Left lung (tissue), 10 donors: ENCODE data around the gene FHIT. TPM values are rescaled to one million over a fixed set of nuclear protein-coding genes. Genes with fewer than 3 reads are reported as not detected.

Experiments
- ATAC-seq: fragments of 200-7000 bp; cut with Tn5 transposase; one replicate; pipeline ENCODE4 v1.9.1; 2020; ENCODE audit warnings: moderate library complexity
- DNase-seq, 4 donors: peaks; one replicate each; pipeline ENCODE4 v3.0.0-alpha.2; 2013 to 2020
- H3K27ac ChIP-seq, 2 donors: fragments of 200-600 bp; sonication (generic) in 1 of 2; one replicate each; pipeline versions ENCODE4 v1.5.0 to v1.8.0; 2020 to 2021
- H3K27me3 ChIP-seq, 2 donors: fragments of 200-600 bp; sonication (generic) in 1 of 2; one replicate each; pipeline versions ENCODE4 v1.5.0 to v1.8.0; 2020 to 2021
- H3K36me3 ChIP-seq, 2 donors: fragments of 200-600 bp; sonication (generic) in 1 of 2; one replicate each; pipeline versions ENCODE4 v1.5.0 to v1.8.0; 2020 to 2021
- H3K4me1 ChIP-seq, 2 donors: fragments of 200-600 bp; one replicate each; pipeline ENCODE4 v1.8.0; 2021
- H3K4me3 ChIP-seq, 2 donors: fragments of 200-600 bp; sonication (generic) in 1 of 2; one replicate each; pipeline versions ENCODE4 v1.5.0 to v1.8.0; 2020 to 2021; ENCODE audit warnings: mild to moderate bottlenecking in 1 of 2
- H3K9me3 ChIP-seq, 2 donors: fragments of 200-600 bp; sonication (generic) in 1 of 2; one replicate each; pipeline versions ENCODE4 v1.5.0 to v1.8.0; 2020 to 2021
- CTCF ChIP-seq, 2 donors: fragments of 200-600 bp; sonication (generic) in 1 of 2; IDR thresholded peaks; one replicate each; pipeline versions ENCODE4 v1.5.0 to v1.8.0; 2021; ENCODE audit warnings: antibody characterized with exemption in 2 of 2
- intact Hi-C, 2 donors: fragments of 100-400 bp; cut with DNase I; formaldehyde crosslinking; loops; one replicate each; pipeline versions ENCODE4 v1.11.2 to v1.14.2; 2022
- polyA plus RNA-seq, 6 donors: library from polyadenylated mRNA; unstranded; fragments of 120-200 nt; gene quantifications; one replicate each; pipeline ENCODE4 v1.2.1, GENCODE V29; 2013; ENCODE audit not compliant: insufficient read length in 6 of 6
- total RNA-seq, 2 donors: library from RNA; stranded (reverse); fragmentation: NEBNext Ultra II Directional; extraction: Animal tissue kit (Norgen Biotek cat#: 25700); gene quantifications; one replicate each; pipeline ENCODE4 v1.2.1, GENCODE V29; 2021
- donor health status: DM: no; HTN: yes; CAD: no.
- donor health status: DM: no; HTN: no; CAD: no.

The FHIT gene
- total and polyA plus RNA-seq, 8 donors: 8.5 to 16.3 (median 9.7) TPM

- ATAC-seq (no peak), DNase-seq (no peak)
- Histone ChIP-seq H3K27ac (no peak overlapping the region), H3K4me3 (no peak overlapping the region), H3K27me3 (no peaks in the 10 kb centered on the region), H3K36me3 (no peaks in the 10 kb centered on the region), H3K4me1 (no peaks in the 10 kb centered on the region), H3K9me3 (no peaks in the 10 kb centered on the region)
- no peak for TF ChIP-seq CTCF (IDR thresholded peaks at IDR 0.05)
- intact Hi-C loops: no loop called here
These were observed 407.0 kb downstream of the FHIT start for GRCh38 chr3:60844256-60844655.

DNA sequence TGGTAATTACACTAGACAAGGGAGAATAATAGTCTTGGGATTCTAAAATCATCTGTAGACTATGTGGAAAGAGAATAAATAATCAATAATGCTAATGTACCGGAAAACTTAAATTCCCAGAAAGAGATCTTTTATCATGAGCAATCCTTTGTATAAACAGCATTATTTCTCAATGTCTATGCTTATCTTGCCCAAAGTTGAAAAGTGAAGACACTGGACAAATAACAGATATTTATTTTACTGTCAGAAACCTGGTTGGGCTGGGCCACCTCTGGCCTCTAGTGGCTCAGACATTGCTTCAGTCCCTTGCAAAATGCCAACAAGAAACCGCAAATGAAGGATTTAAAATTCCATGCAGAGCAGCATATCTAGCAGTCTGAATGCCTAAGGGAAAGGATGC is 409.9 kb downstream of the FHIT start:
- ATAC-seq: no peak
- no peaks in the 10 kb centered on the region for H3K27me3 ChIP-seq

GRCh38 chr3:60839246-60839645 is 412.0 kb downstream of the FHIT start:
- no peak overlapping the region for H3K27ac ChIP-seq
- DNase-seq (no peak), ATAC-seq (no peak)
- H3K4me1 ChIP-seq: no peaks in the 10 kb centered on the region
- H3K4me3 ChIP-seq: no peak overlapping the region
- H3K9me3 ChIP-seq: no peaks in the 10 kb centered on the region
- no peaks in the 10 kb centered on the region for H3K27me3 ChIP-seq
- TF ChIP-seq CTCF (IDR thresholded peaks at IDR 0.05): no peak
- no peaks in the 10 kb centered on the region for H3K36me3 ChIP-seq
- intact Hi-C loops: no loop called here

More for the DNA sequence above, 409.9 kb downstream of the FHIT start:
- no peak for TF ChIP-seq CTCF (IDR thresholded peaks at IDR 0.05)
- Histone ChIP-seq H3K36me3 (no peaks in the 10 kb centered on the region), H3K4me1 (no peaks in the 10 kb centered on the region), H3K27ac (no peak overlapping the region), H3K4me3 (no peak overlapping the region), H3K9me3 (no peaks in the 10 kb centered on the region)
- intact Hi-C loops: no loop called here
- DNase-seq: no peak

DNA sequence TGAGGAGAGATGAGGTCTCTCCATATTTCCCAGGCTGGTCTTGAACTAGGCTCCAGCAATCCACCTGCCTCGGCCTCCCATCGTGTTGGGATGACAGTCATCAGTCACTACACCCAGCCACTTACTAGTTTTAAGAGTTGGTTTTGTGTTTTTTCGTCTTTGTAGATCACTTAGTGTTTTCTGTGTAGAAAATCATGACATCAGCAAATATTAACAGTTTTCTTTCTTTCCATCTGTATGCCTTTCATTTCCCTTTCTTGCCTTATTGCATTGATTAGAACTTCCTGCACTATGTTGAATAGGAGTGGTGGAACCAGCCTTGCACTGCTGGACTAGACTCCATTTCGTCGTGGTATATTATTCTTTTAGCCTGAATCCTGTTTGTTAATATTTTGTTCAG is 415.5 kb downstream of the FHIT start:
- Histone ChIP-seq H3K27ac (no peak overlapping the region), H3K36me3 (no peaks in the 10 kb centered on the region), H3K27me3 (no peaks in the 10 kb centered on the region), H3K4me3 (no peak overlapping the region), H3K4me1 (no peaks in the 10 kb centered on the region), H3K9me3 (no peaks in the 10 kb centered on the region)
- intact Hi-C loops: no loop called here
- ATAC-seq (no peak), DNase-seq (no peak)
- TF ChIP-seq CTCF (IDR thresholded peaks at IDR 0.05): no peak

- intact Hi-C loops: no loop called here
- no peak for ATAC-seq
- TF ChIP-seq CTCF (IDR thresholded peaks at IDR 0.05): no peak
These were observed 422.2 kb downstream of the FHIT start for GRCh38 chr3:60829058-60829457.

More at GRCh38 chr3:60829058-60829457, 422.2 kb downstream of the FHIT start:
- DNase-seq: no peak
- no peaks in the 10 kb centered on the region for H3K27me3 ChIP-seq
- H3K4me1 ChIP-seq: no peaks in the 10 kb centered on the region
- no peaks in the 10 kb centered on the region for H3K36me3 ChIP-seq
- H3K9me3 ChIP-seq: peaks cover 0 to 9% of the 10 kb centered on the region in 2 donors
- H3K4me3 ChIP-seq: no peak overlapping the region
- no peak overlapping the region for H3K27ac ChIP-seq
